Urothelium cell line (cell line): ENCODE measurements around the gene PRRC2C.
A peak's percentile ranks its signal among the peaks of the same experiment; 100 is the strongest.
"Not testable (repeated sequence)": the region's sequence is repeated elsewhere in the genome, so short reads cannot be mapped to it uniquely, and the experiment has no call there.

Experiments used
- DNase-seq: peaks from one replicate; pipeline ENCODE4 v3.0.0; 2011; ENCODE audit warnings: low spot score, mixed read lengths
- FAIRE-seq: peaks from 2 replicates; lab custom pipeline; 2011; peaks lifted over from hg19 to GRCh38; lab: Jason Lieb, UNC

The PRRC2C gene

GRCh38 chr1:171485375-171486047 lies at the start of gene PRRC2C:
Gene PRRC2C, plus strand, starts transcription at chr1:171485530. Its CDS starts 26,559 bp downstream, at chr1:171512089.
- FAIRE-seq: peak; percentile 50
- peak; percentile 95 for DNase-seq

GRCh38 chr1:171438441-171438840 lies 46.9 kb upstream of the PRRC2C start:
- DNase-seq: peak; percentile 76
- no peak for FAIRE-seq

GRCh38 chr1:171440201-171440600 lies 45.1 kb upstream of the PRRC2C start:
- FAIRE-seq, DNase-seq: not testable (repeated sequence)

- not testable (repeated sequence) for FAIRE-seq
- peak; percentile 40 for DNase-seq
These were observed 43.9 kb upstream of the PRRC2C start for GRCh38 chr1:171441278-171441895.

- DNase-seq (no peak), FAIRE-seq (no peak)
These were observed 38.9 kb upstream of the PRRC2C start for GRCh38 chr1:171446386-171446785.

- DNase-seq (no peak), FAIRE-seq (no peak)
These were observed 29.4 kb upstream of the PRRC2C start for GRCh38 chr1:171455967-171456366.

- FAIRE-seq: no peak
These were observed 27.9 kb upstream of the PRRC2C start for GRCh38 chr1:171457412-171457811.

GRCh38 chr1:171460018-171460620 lies 25.2 kb upstream of the PRRC2C start:
- no peak for DNase-seq
- no peak for FAIRE-seq

More at GRCh38 chr1:171457412-171457811, 27.9 kb upstream of the PRRC2C start:
- no peak for DNase-seq

- FAIRE-seq (no peak), DNase-seq (no peak)
These were observed 17.7 kb upstream of the PRRC2C start for GRCh38 chr1:171467626-171468025.

- FAIRE-seq (no peak), DNase-seq (peak; percentile 21)
These were observed 17.1 kb upstream of the PRRC2C start for GRCh38 chr1:171468120-171468750.

- no peak for DNase-seq
- FAIRE-seq: no peak
These were observed 14.6 kb upstream of the PRRC2C start for GRCh38 chr1:171470726-171471125.

- no peak for FAIRE-seq
These were observed 13.1 kb upstream of the PRRC2C start for GRCh38 chr1:171472183-171472647.

GRCh38 chr1:171476829-171477228 lies 8.5 kb upstream of the PRRC2C start:
- DNase-seq (no peak), FAIRE-seq (no peak)

More at GRCh38 chr1:171472183-171472647, 13.1 kb upstream of the PRRC2C start:
- no peak for DNase-seq

GRCh38 chr1:171477804-171478203 lies 7.5 kb upstream of the PRRC2C start:
- DNase-seq (no peak), FAIRE-seq (no peak)

- FAIRE-seq: no peak
- DNase-seq: no peak
These were observed 5.3 kb upstream of the PRRC2C start for GRCh38 chr1:171480035-171480434.

- no peak for FAIRE-seq
- peak; percentile 11 for DNase-seq
These were observed 463 bp upstream of the PRRC2C start for GRCh38 chr1:171484760-171485374.

- FAIRE-seq: no peak
- peak; percentile 30 for DNase-seq
These were observed 754 bp downstream of the PRRC2C start for GRCh38 chr1:171486048-171486519.

- FAIRE-seq (no peak), DNase-seq (no peak)
These were observed 1.7 kb downstream of the PRRC2C start for GRCh38 chr1:171487038-171487437.

GRCh38 chr1:171488190-171488929 lies 3.0 kb downstream of the PRRC2C start:
- no peak for FAIRE-seq
- DNase-seq: no peak

GRCh38 chr1:171494076-171494475 lies 8.7 kb downstream of the PRRC2C start:
- FAIRE-seq (no peak), DNase-seq (no peak)
